ENCODE data around the gene TMEM164. TPM values are rescaled to one million over a fixed set of nuclear protein-coding genes. Genes with fewer than 3 reads are reported as not detected.

TMEM164 gene
- polyA plus RNA-seq, 1 donor (not counting 4 experiments of a cell fraction or from before 2014, with no cell fraction given) = 15.3 TPM

GRCh38 chrX:110008011-110008635 lies 5.2 kb downstream of the TMEM164 start:
- H3K79me2 ChIP-seq (ENCODE audit: control insufficient read depth, insufficient read depth, low read length) = no peaks in the 10 kb centered on the region
- dilution Hi-C loops (cut with MboI; ENCODE audit: extremely low pct_ligation_motif_present, low sequenced_read_pairs) = no loop called here
- no peak overlapping the region for H2AFZ ChIP-seq (ENCODE audit: control insufficient read depth, low read length)
- no peak overlapping the region for H3K4me2 ChIP-seq (ENCODE audit: control insufficient read depth, extremely low read depth, insufficient read depth, low read depth, low read length)
- H4K20me1 ChIP-seq (ENCODE audit: control insufficient read depth, extremely low read depth, insufficient read depth, low read length) = no peaks in the 10 kb centered on the region
- no peaks in the 10 kb centered on the region for H3K27me3 ChIP-seq (ENCODE audit: control insufficient read depth, extremely low read depth, insufficient read depth, low read length)
- no peak overlapping the region for H3K4me3 ChIP-seq (ENCODE audit: control insufficient read depth in 2 of 3, extremely low read depth in 1 of 3, insufficient read depth in 2 of 3, low read depth in 1 of 3, low read length in 3 of 3)
- H3K27ac ChIP-seq (ENCODE audit: control insufficient read depth, insufficient read depth, low read length) = no peak overlapping the region
- no peak for TF ChIP-seq EZH2 (IDR thresholded peaks at IDR 0.05; ENCODE audit: low read length)
- H3K4me1 ChIP-seq (ENCODE audit: control insufficient read depth, extremely low read depth, insufficient read depth, low read length) = peaks cover 21% of the 10 kb centered on the region
- DNase-seq (ENCODE audit: low read depth, low spot score) (no peak), FAIRE-seq (no peak)
- no peaks in the 10 kb centered on the region for H3K9me3 ChIP-seq (ENCODE audit: control insufficient read depth, low read depth, low read length)
- H3K36me3 ChIP-seq (ENCODE audit: control insufficient read depth in 2 of 2, extremely low read depth in 1 of 2, insufficient read depth in 2 of 2, low read length in 2 of 2) = no peaks in the 10 kb centered on the region
- no peaks in the 10 kb centered on the region for H3K9me1 ChIP-seq (ENCODE audit: control insufficient read depth, extremely low read depth, insufficient read depth, low read length)
- no peak overlapping the region for H3K9ac ChIP-seq (ENCODE audit: control insufficient read depth, extremely low read depth, insufficient read depth, low read length)

- no peaks in the 10 kb centered on the region for H3K9me3 ChIP-seq (ENCODE audit: control insufficient read depth, low read depth, low read length)
- FAIRE-seq = no peak
- H3K4me2 ChIP-seq (ENCODE audit: control insufficient read depth, extremely low read depth, insufficient read depth, low read depth, low read length) = no peak overlapping the region
- H3K27ac ChIP-seq (ENCODE audit: control insufficient read depth, insufficient read depth, low read length) = no peak overlapping the region
- no peak overlapping the region for H3K4me3 ChIP-seq (ENCODE audit: control insufficient read depth in 2 of 3, extremely low read depth in 1 of 3, insufficient read depth in 2 of 3, low read depth in 1 of 3, low read length in 3 of 3)
- dilution Hi-C loops (cut with MboI; ENCODE audit: extremely low pct_ligation_motif_present, low sequenced_read_pairs) = no loop called here
- no peak overlapping the region for H3K9ac ChIP-seq (ENCODE audit: control insufficient read depth, extremely low read depth, insufficient read depth, low read length)
- no peaks in the 10 kb centered on the region for H3K4me1 ChIP-seq (ENCODE audit: control insufficient read depth, extremely low read depth, insufficient read depth, low read length)
- H3K36me3 ChIP-seq (ENCODE audit: control insufficient read depth in 2 of 2, extremely low read depth in 1 of 2, insufficient read depth in 2 of 2, low read length in 2 of 2) = no peaks in the 10 kb centered on the region
- no peak overlapping the region for H2AFZ ChIP-seq (ENCODE audit: control insufficient read depth, low read length)
- no peak for DNase-seq (ENCODE audit: low read depth, low spot score)
- H3K9me1 ChIP-seq (ENCODE audit: control insufficient read depth, extremely low read depth, insufficient read depth, low read length) = no peaks in the 10 kb centered on the region
- H3K27me3 ChIP-seq (ENCODE audit: control insufficient read depth, extremely low read depth, insufficient read depth, low read length) = no peaks in the 10 kb centered on the region
- H4K20me1 ChIP-seq (ENCODE audit: control insufficient read depth, extremely low read depth, insufficient read depth, low read length) = no peaks in the 10 kb centered on the region
- H3K79me2 ChIP-seq (ENCODE audit: control insufficient read depth, insufficient read depth, low read length) = no peaks in the 10 kb centered on the region
- no peak for TF ChIP-seq CTCF (optimal IDR thresholded peaks at IDR 0.05 in 1 of 3, IDR thresholded peaks at IDR 0.05 in 1 of 3, conservative IDR thresholded peaks at IDR 0.05 in 1 of 3; ENCODE audit: extremely low read depth in 1 of 3, insufficient read depth in 2 of 3, low read length in 3 of 3)
Observed at GRCh38 chrX:110012818-110013485, 10.0 kb downstream of the TMEM164 start.
